Nephron (organoid): Measurements from ENCODE around the gene TRAF4.
"Not testable (repeated sequence)": the region's sequence is repeated elsewhere in the genome, so short reads cannot be mapped to it uniquely, and the experiment has no call there.

ENCODE experiments used
- H3K27ac Mint-ChIP-seq, 3 experiments: 2 replicates each; pipeline ENCODE4 v1.8.0; 2020; ENCODE audit warnings: mixed read lengths in 3 of 3, mild to moderate bottlenecking in 2 of 3, moderate library complexity in 1 of 3
- H3K27me3 Mint-ChIP-seq: 2 replicates; pipeline ENCODE4 v1.8.0; 2021; ENCODE audit warnings: low read depth, mild to moderate bottlenecking, moderate library complexity, mixed read lengths
- H3K36me3 Mint-ChIP-seq: 2 replicates; pipeline ENCODE4 v1.8.0; 2020; ENCODE audit warnings: low read depth, mixed read lengths
- H3K4me1 Mint-ChIP-seq: 2 replicates; pipeline ENCODE4 v1.8.0; 2020; ENCODE audit warnings: mixed read lengths
- H3K4me3 Mint-ChIP-seq, 3 experiments: 2 replicates each; pipeline ENCODE4 v1.8.0; 2020; ENCODE audit warnings: mild to moderate bottlenecking in 3 of 3, mixed read lengths in 3 of 3, moderate library complexity in 2 of 3
- H3K9me3 Mint-ChIP-seq: 2 replicates; pipeline ENCODE4 v1.8.0; 2020; ENCODE audit warnings: mixed read lengths
- TF ChIP-seq, protein P1 (sequence below), 3 experiments: fragments of 200-600 bp; sonication (generic); IDR thresholded peaks; one replicate each; pipeline ENCODE4 v1.5.0; 2021; ENCODE audit warnings: antibody characterized with exemption in 3 of 3; ENCODE audit not compliant: unreplicated experiment in 3 of 3

Gene TRAF4

DNA sequence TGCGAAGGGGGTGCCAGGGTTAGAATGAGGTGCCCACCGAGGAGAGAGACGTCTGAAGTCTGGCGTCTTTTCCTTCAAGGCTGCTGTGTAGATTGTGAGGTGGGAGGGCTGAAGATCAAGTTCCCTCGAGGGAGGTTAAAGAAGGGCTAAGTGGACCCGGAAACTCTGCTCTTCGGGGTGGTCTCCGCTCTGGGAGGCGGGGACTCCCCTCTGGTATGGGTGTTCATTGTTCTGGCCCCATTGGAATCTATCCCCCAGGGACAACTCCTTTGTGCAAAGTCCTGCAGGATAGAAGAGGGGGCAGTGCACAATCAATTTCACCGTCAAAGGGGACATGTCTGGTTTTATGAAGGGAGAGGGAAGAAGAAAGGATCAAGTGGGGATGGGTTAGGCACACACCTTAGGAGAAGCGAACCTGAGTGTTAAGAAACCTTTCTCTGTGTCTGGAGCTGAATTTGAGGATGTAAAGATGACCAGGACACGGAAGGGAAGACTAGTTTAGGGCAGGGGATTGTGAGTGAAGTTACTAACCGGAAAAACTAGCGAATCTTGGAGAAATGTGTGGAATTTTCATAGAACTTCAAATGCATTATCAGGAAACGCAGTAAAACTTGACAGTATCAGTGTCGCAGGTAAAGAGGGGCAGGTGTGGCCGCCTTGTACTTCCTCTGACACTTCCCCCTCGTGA is 25.3 kb upstream of the TRAF4 start:
- Mint-ChIP-seq H3K4me3 (peak overlapping the region; percentile 86 to 91 (median 88)), H3K9me3 (no peaks in the 10 kb centered on the region), H3K27ac (peak overlapping the region; percentile 99 to 100 (median 99)), H3K4me1 (peaks cover 56% of the 10 kb centered on the region), H3K27me3 (no peaks in the 10 kb centered on the region), H3K36me3 (peaks cover 56% of the 10 kb centered on the region)
- TF ChIP-seq, protein P1, sequence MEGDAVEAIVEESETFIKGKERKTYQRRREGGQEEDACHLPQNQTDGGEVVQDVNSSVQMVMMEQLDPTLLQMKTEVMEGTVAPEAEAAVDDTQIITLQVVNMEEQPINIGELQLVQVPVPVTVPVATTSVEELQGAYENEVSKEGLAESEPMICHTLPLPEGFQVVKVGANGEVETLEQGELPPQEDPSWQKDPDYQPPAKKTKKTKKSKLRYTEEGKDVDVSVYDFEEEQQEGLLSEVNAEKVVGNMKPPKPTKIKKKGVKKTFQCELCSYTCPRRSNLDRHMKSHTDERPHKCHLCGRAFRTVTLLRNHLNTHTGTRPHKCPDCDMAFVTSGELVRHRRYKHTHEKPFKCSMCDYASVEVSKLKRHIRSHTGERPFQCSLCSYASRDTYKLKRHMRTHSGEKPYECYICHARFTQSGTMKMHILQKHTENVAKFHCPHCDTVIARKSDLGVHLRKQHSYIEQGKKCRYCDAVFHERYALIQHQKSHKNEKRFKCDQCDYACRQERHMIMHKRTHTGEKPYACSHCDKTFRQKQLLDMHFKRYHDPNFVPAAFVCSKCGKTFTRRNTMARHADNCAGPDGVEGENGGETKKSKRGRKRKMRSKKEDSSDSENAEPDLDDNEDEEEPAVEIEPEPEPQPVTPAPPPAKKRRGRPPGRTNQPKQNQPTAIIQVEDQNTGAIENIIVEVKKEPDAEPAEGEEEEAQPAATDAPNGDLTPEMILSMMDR (IDR thresholded peaks at IDR 0.05; ENCODE audit: unreplicated experiment in 3 of 3), result no peak

GRCh38 chr17:28719021-28719433 is 24.8 kb upstream of the TRAF4 start:
- Mint-ChIP-seq H3K36me3 (peaks cover 57% of the 10 kb centered on the region), H3K4me3 (peak overlapping the region; percentile 95 to 100 (median 98)), H3K9me3 (no peaks in the 10 kb centered on the region), H3K27ac (peak overlapping the region; percentile 99 to 100 (median 99)), H3K4me1 (peaks cover 60% of the 10 kb centered on the region), H3K27me3 (no peaks in the 10 kb centered on the region)
- TF ChIP-seq, protein P1 (IDR thresholded peaks at IDR 0.05; ENCODE audit: unreplicated experiment in 3 of 3), result no peak

GRCh38 chr17:28720247-28720996 is 23.4 kb upstream of the TRAF4 start:
- Mint-ChIP-seq H3K36me3 (peaks cover 56% of the 10 kb centered on the region), H3K27me3 (no peaks in the 10 kb centered on the region), H3K27ac (peak overlapping the region; percentile 99 to 100 (median 99)), H3K4me3 (peak overlapping the region; percentile 95 to 100 (median 98)), H3K4me1 (peaks cover 70% of the 10 kb centered on the region), H3K9me3 (no peaks in the 10 kb centered on the region)
- TF ChIP-seq, protein P1 (IDR thresholded peaks at IDR 0.05; ENCODE audit: unreplicated experiment in 3 of 3), result no peak

GRCh38 chr17:28720997-28721329 is 22.8 kb upstream of the TRAF4 start:
- H3K4me3 Mint-ChIP-seq, result peak overlapping the region; percentile 95 to 100 (median 98)
- H3K27ac Mint-ChIP-seq, result peak overlapping the region; percentile 99 to 100 (median 99)
- not testable (repeated sequence) for H3K27me3 Mint-ChIP-seq, H3K9me3 Mint-ChIP-seq
- peaks cover 67% of the 10 kb centered on the region for H3K4me1 Mint-ChIP-seq
- H3K36me3 Mint-ChIP-seq, result peaks cover 53% of the 10 kb centered on the region

DNA sequence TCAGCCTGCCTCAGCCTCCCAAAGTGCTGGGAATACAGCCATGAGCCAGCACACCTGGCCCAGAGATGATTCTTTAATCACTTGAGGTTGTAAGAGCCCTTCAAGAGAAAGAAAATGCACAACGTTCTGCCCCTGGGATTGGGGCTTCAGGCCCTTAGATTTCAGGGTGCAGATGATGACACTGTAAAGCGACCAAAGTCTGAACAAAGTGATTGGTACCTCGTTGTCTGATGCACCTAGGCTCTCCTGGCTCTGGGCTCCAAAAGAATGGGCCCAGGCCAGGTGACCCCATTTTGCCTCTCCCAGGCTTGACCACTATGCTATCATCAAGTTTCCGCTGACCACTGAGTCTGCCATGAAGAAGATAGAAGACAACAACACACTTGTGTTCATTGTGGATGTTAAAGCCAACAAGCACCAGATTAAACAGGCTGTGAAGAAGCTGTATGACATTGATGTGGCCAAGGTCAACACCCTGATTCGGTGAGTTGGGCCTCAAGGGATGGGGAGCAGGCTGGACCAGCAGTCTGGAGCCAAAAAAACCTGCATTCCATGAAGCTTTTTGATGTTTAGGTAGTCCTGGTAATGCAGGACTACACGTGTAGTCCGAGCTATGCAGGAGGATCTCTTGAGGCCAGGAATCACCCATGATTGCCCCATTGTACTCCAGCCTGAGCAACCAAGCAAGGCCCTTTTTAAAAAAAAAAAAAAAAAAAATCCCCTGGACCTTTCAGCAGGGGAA is 21.2 kb upstream of the TRAF4 start:
- TF ChIP-seq, protein P1 (IDR thresholded peaks at IDR 0.05; ENCODE audit: unreplicated experiment in 3 of 3), result no peak
- Mint-ChIP-seq H3K27ac (no peak overlapping the region), H3K4me3 (peak overlapping the region; percentile 61 to 100 (median 95)), H3K36me3 (peaks cover 51% of the 10 kb centered on the region), H3K9me3 (no peaks in the 10 kb centered on the region), H3K4me1 (peaks cover 61% of the 10 kb centered on the region), H3K27me3 (no peaks in the 10 kb centered on the region)

GRCh38 chr17:28723159-28723835 is 20.5 kb upstream of the TRAF4 start:
- peaks cover 57% of the 10 kb centered on the region for H3K4me1 Mint-ChIP-seq
- H3K27ac Mint-ChIP-seq, result peak overlapping the region; percentile 27 to 38 (median 34)
- TF ChIP-seq, protein P1 (IDR thresholded peaks at IDR 0.05; ENCODE audit: unreplicated experiment in 3 of 3), result no peak
- no peaks in the 10 kb centered on the region for H3K27me3 Mint-ChIP-seq
- H3K36me3 Mint-ChIP-seq, result peaks cover 51% of the 10 kb centered on the region
- H3K9me3 Mint-ChIP-seq, result no peaks in the 10 kb centered on the region
- peak overlapping the region; percentile 74 to 86 (median 81) for H3K4me3 Mint-ChIP-seq

DNA sequence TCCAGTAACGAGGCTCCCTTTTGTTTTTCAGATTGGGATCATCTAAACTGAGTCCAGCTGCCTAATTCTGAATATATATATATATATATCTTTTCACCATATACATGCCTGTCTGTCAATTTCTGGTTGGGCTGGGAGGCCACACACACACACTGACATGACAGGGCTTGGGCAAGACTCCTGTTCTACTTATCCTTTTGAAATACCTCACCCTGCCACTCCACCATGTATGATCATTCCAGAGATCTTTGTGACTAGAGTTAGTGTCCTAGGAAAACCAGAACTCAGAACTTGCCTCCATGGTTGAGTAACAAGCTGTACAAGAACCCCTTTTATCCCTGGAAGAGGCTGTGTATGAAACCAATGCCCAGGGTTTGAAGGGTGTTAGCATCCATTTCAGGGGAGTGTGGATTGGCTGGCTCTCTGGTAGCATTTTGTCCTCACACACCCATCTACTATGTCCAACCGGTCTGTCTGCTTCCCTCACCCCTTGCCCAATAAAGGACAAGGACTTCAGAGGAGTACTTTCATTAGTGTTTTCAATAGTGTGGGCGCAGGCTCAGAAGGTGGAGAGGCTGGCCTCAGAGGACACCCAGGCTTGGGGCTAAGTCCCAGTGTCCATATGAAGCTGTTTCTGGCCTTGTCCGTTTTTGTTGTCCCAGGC is 19.8 kb upstream of the TRAF4 start:
- H3K27me3 Mint-ChIP-seq, H3K9me3 Mint-ChIP-seq: not testable (repeated sequence)
- Mint-ChIP-seq H3K4me1 (peaks cover 55% of the 10 kb centered on the region), H3K27ac (peak overlapping the region; percentile 70 to 95 (median 88)), H3K4me3 (peak overlapping the region; percentile 85 to 92 (median 86)), H3K36me3 (peaks cover 51% of the 10 kb centered on the region)
